HG03378 (cell line): ENCODE results near the gene TGOLN2.
"Not testable (repeated sequence)": the region's sequence is repeated elsewhere in the genome, so short reads cannot be mapped to it uniquely, and the experiment has no call there.

Experiments used
- ATAC-seq: cut with Tn5 transposase; IDR thresholded peaks from one replicate; pipeline ENCODE4 v1.9.1; 2021; ENCODE audit warnings: mild to moderate bottlenecking, moderate library complexity; ENCODE audit not compliant: unreplicated experiment

The TGOLN2 gene

GRCh38 chr2:85327822-85328617 lies at the start of gene TGOLN2:
Gene TGOLN2 (minus strand): TSS chr2:85327989. CDS start chr2:85327962, 27 bp downstream.
- peak; percentile 71 for ATAC-seq

- no peak for ATAC-seq
Observed at GRCh38 chr2:85377083-85377482, 49.3 kb upstream of the TGOLN2 start.

- ATAC-seq, result no peak
Observed at GRCh38 chr2:85376291-85377065, 48.7 kb upstream of the TGOLN2 start.

GRCh38 chr2:85371045-85371444 lies 43.3 kb upstream of the TGOLN2 start:
- ATAC-seq, result no peak

- no peak for ATAC-seq
Observed at GRCh38 chr2:85369500-85369899, 41.7 kb upstream of the TGOLN2 start.

GRCh38 chr2:85368921-85369320 lies 41.1 kb upstream of the TGOLN2 start:
- no peak for ATAC-seq

- ATAC-seq, result no peak
Observed at GRCh38 chr2:85367180-85367579, 39.4 kb upstream of the TGOLN2 start.

- ATAC-seq, result not testable (repeated sequence)
Observed at GRCh38 chr2:85362653-85363387, 35.0 kb upstream of the TGOLN2 start.

- no peak for ATAC-seq
Observed at GRCh38 chr2:85357736-85358135, 29.9 kb upstream of the TGOLN2 start.

- ATAC-seq, result no peak
Observed at GRCh38 chr2:85356186-85356585, 28.4 kb upstream of the TGOLN2 start.

GRCh38 chr2:85355521-85355920 lies 27.7 kb upstream of the TGOLN2 start:
- no peak for ATAC-seq

GRCh38 chr2:85355073-85355410 lies 27.3 kb upstream of the TGOLN2 start:
- ATAC-seq, result peak; percentile 16

- peak; percentile 90 for ATAC-seq
Observed at GRCh38 chr2:85354286-85355072, 26.7 kb upstream of the TGOLN2 start, which contains the start of the genes ELMOD3 and RETSAT. Gene ELMOD3 (plus strand): TSS chr2:85354769. CDS start chr2:85357199, 2,430 bp downstream. Gene RETSAT (minus strand): TSS chr2:85354528. CDS start chr2:85354507, 21 bp downstream.

- ATAC-seq, result peak; percentile 9
Observed at GRCh38 chr2:85353876-85354285, 26.1 kb upstream of the TGOLN2 start.

- ATAC-seq, result no peak
Observed at GRCh38 chr2:85347599-85347998, 19.8 kb upstream of the TGOLN2 start.

GRCh38 chr2:85344356-85344954 lies 16.7 kb upstream of the TGOLN2 start:
- no peak for ATAC-seq

- ATAC-seq, result not testable (repeated sequence)
Observed at GRCh38 chr2:85343207-85343895, 15.6 kb upstream of the TGOLN2 start.

GRCh38 chr2:85342156-85342555 lies 14.4 kb upstream of the TGOLN2 start:
- ATAC-seq, result no peak

- ATAC-seq, result no peak
Observed at GRCh38 chr2:85341269-85342029, 13.7 kb upstream of the TGOLN2 start.
